Glutamatergic neuron (in vitro differentiated cells): ENCODE results near the gene EXOSC10. TPM values are rescaled to one million over a fixed set of nuclear protein-coding genes. Genes with fewer than 3 reads are reported as not detected.

Experiments used
- DNase-seq: peaks from one replicate; pipeline ENCODE4 v3.0.0; 2022
- H3K27ac Mint-ChIP-seq: one replicate; pipeline ENCODE4 v1.8.0; 2020; ENCODE audit warnings: mild to moderate bottlenecking, mixed read lengths, inconsistent platforms; ENCODE audit not compliant: unreplicated experiment
- H3K27me3 Mint-ChIP-seq: one replicate; pipeline ENCODE4 v1.8.0; 2020; ENCODE audit warnings: mild to moderate bottlenecking, moderate library complexity, mixed read lengths, inconsistent platforms; ENCODE audit not compliant: unreplicated experiment
- H3K36me3 Mint-ChIP-seq: one replicate; pipeline ENCODE4 v1.8.0; 2020; ENCODE audit warnings: mild to moderate bottlenecking, mixed read lengths, inconsistent platforms; ENCODE audit not compliant: unreplicated experiment
- H3K4me1 Mint-ChIP-seq: one replicate; pipeline ENCODE4 v1.8.0; 2020; ENCODE audit warnings: mild to moderate bottlenecking, low read depth, mixed read lengths, inconsistent platforms; ENCODE audit not compliant: unreplicated experiment
- H3K4me3 Mint-ChIP-seq: one replicate; pipeline ENCODE4 v1.8.0; 2020; ENCODE audit warnings: mild to moderate bottlenecking, mixed read lengths, inconsistent platforms; ENCODE audit not compliant: unreplicated experiment
- H3K9me3 Mint-ChIP-seq: one replicate; pipeline ENCODE4 v1.8.0; 2020; ENCODE audit warnings: mild to moderate bottlenecking, moderate library complexity, mixed read lengths, inconsistent platforms; ENCODE audit not compliant: unreplicated experiment
- total RNA-seq: library from RNA; stranded (reverse); fragmentation: NEBNext Ultra II Directional; extraction: Animal tissue kit (Norgen Biotek cat#: 25700); gene quantifications from one replicate; pipeline ENCODE4 v1.2.1, GENCODE V29; 2021; ENCODE audit not compliant: unreplicated experiment
- TF ChIP-seq, protein P1 (sequence below): fragments of 200-600 bp; sonication (generic); IDR thresholded peaks from one replicate; pipeline ENCODE4 v1.5.0; 2021; ENCODE audit not compliant: partially characterized antibody, unreplicated experiment

Gene EXOSC10
- total RNA-seq, 1 donor from 2014 or later = 111 TPM

DNA sequence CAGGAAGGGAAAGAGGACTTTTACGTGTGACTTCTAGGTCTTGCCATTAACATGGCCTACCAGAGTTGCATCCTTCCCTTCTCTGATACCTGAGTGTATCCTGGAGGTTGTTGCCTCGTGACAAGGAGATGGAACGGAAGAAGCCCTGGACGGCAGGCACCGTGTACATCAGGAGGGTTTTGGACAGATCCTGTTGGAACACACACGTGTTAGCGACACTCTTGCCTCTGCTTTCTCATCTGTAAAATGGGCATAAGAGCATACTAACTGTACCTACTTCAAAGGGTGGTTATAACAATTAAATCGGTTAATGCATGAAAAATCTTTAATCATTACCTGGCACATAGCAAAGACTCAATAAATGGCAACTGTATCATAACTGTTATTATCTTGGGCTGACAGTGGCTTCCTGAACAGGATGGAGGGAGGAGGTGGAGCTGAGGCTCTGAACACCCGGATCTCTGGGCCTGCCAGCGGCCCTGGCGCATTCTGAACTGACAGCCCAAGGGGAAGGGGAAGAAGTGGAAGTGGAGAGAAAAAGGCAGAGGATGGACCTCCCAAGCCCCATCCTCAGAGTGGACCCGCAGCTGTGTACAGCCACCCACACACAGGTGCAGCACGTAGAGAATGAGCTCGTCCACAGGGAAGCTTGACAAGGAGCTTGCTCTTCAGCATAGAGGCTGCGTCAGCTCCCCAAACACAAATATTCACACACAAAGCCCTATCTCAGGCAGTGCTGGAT, 30.2 kb upstream of the EXOSC10 start:
- no peak for DNase-seq
- H3K36me3 Mint-ChIP-seq = peaks cover 6% of the 10 kb centered on the region
- no peaks in the 10 kb centered on the region for H3K27me3 Mint-ChIP-seq
- H3K27ac Mint-ChIP-seq = no peak overlapping the region
- no peak overlapping the region for H3K4me3 Mint-ChIP-seq
- TF ChIP-seq, protein P1, sequence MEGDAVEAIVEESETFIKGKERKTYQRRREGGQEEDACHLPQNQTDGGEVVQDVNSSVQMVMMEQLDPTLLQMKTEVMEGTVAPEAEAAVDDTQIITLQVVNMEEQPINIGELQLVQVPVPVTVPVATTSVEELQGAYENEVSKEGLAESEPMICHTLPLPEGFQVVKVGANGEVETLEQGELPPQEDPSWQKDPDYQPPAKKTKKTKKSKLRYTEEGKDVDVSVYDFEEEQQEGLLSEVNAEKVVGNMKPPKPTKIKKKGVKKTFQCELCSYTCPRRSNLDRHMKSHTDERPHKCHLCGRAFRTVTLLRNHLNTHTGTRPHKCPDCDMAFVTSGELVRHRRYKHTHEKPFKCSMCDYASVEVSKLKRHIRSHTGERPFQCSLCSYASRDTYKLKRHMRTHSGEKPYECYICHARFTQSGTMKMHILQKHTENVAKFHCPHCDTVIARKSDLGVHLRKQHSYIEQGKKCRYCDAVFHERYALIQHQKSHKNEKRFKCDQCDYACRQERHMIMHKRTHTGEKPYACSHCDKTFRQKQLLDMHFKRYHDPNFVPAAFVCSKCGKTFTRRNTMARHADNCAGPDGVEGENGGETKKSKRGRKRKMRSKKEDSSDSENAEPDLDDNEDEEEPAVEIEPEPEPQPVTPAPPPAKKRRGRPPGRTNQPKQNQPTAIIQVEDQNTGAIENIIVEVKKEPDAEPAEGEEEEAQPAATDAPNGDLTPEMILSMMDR = no peak
- H3K9me3 Mint-ChIP-seq = peaks cover 5% of the 10 kb centered on the region
- peaks cover 7% of the 10 kb centered on the region for H3K4me1 Mint-ChIP-seq

DNA sequence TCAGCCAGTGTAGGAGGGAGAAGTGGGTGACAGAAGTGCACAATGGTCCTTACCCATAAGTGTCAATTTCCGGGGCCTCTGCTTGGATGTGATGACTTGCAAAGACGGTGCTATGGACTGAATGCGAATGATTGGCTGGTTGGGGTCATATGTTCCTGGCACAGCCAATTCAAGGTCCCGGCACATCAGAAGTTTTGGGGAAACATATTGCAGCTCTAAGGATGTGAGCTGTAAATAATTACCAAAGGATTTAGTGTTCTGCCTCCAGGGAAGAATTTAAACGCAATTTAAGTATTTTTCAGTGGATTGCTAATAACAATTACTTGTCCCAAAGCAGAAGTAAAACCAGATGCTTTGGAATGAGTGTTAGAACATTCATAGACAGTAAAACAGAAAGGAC, 26.9 kb upstream of the EXOSC10 start:
- TF ChIP-seq, protein P1 = no peak
- Mint-ChIP-seq H3K27me3 (no peaks in the 10 kb centered on the region), H3K9me3 (peaks cover 2% of the 10 kb centered on the region), H3K36me3 (peaks cover 6% of the 10 kb centered on the region), H3K27ac (no peak overlapping the region), H3K4me1 (no peaks in the 10 kb centered on the region), H3K4me3 (no peak overlapping the region)
- no peak for DNase-seq

DNA sequence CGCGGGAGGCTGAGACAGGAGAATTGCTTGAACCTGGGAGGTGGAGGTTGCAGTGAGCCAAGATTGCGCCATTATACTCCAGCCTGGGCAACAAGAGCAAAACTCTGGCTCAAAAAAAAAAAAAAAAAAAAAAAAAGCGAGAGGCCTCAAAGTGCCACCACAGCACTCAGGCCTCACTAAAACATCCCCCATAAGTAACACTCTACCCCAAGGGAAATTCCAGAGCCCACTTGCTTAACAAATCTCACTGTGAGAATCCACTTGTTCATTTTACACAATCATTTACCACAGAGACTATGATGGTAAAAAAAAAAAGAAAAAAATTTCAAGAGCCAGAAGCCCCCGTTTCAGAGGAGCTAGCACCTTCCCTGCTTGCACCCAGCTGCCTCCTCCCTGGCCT, 26.3 kb upstream of the EXOSC10 start:
- no peaks in the 10 kb centered on the region for H3K4me1 Mint-ChIP-seq
- H3K27me3 Mint-ChIP-seq = no peaks in the 10 kb centered on the region
- H3K4me3 Mint-ChIP-seq = no peak overlapping the region
- H3K36me3 Mint-ChIP-seq = peaks cover 2% of the 10 kb centered on the region
- TF ChIP-seq, protein P1 = no peak
- peaks cover 2% of the 10 kb centered on the region for H3K9me3 Mint-ChIP-seq
- DNase-seq = no peak
- H3K27ac Mint-ChIP-seq = no peak overlapping the region

DNA sequence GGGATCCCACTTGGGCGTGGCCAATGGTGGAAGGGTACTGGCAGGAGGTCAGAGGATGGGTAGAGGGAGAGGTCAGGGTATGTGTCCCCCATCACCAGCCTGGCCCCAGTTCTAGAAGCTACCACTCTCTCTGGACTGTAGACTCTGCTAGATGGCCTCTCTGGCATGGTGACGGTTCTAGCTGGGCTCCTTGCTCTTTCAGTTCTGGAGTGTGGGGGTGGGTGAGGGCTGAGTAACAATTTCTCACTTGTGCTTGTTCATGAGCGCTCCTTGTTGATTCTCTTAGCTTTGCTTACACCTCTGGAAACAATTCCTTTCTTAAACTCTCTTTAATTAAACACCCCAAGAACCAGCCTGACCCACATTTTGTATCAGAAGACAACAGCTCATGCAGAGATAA, 25.3 kb upstream of the EXOSC10 start:
- no peaks in the 10 kb centered on the region for H3K36me3 Mint-ChIP-seq

DNA sequence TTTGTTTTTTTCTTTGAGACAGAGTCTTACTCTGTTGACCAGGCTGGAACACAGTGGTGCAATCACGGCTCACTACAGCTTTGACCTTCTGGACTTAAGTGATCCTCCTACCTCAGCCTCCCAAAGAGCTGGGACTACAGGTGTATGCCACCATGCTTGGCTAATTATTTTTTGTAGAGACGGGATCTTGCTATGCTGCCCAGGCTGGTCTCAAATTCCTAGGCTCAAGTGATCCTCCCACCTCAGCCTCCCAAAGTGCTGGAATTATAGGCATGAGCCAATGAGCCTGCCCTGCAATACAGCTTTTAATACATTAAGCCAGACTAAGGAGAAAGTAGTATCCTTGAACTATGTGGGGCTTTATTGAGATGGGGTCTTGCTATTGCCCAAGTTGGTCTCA, 16.6 kb upstream of the EXOSC10 start:
- no peak for DNase-seq
- TF ChIP-seq, protein P1 = no peak
- H3K9me3 Mint-ChIP-seq = no peaks in the 10 kb centered on the region
- no peak overlapping the region for H3K4me3 Mint-ChIP-seq
- no peaks in the 10 kb centered on the region for H3K36me3 Mint-ChIP-seq
- no peaks in the 10 kb centered on the region for H3K4me1 Mint-ChIP-seq
- H3K27me3 Mint-ChIP-seq = no peaks in the 10 kb centered on the region
- H3K27ac Mint-ChIP-seq = no peak overlapping the region

More for the DNA sequence above, 25.3 kb upstream of the EXOSC10 start:
- Mint-ChIP-seq H3K9me3 (peaks cover 2% of the 10 kb centered on the region), H3K27me3 (no peaks in the 10 kb centered on the region), H3K4me3 (no peak overlapping the region), H3K27ac (no peak overlapping the region), H3K4me1 (no peaks in the 10 kb centered on the region)
- TF ChIP-seq, protein P1 = no peak
- no peak for DNase-seq
